K562 (cell line): ENCODE data around the gene GTF2A1L. TPM values are rescaled to one million over a fixed set of nuclear protein-coding genes. Genes with fewer than 3 reads are reported as not detected.

Source experiments
- ATF7 ChIP-seq: fragments of 450-650 bp; IDR thresholded peaks from 2 replicates; pipeline ENCODE4 v1.7.1; 2014; ENCODE audit warnings: mild to moderate bottlenecking, moderate library complexity
- C11orf30 ChIP-seq: fragments of 450-650 bp; IDR thresholded peaks from 2 replicates; pipeline ENCODE4 v1.6.1; 2016; ENCODE audit warnings: low read depth, mild to moderate bottlenecking
- GATAD2A ChIP-seq: fragments of 450-650 bp; IDR thresholded peaks from 2 replicates; pipeline ENCODE4 v1.6.1; 2017
- LEF1 ChIP-seq: fragments of 450-650 bp; IDR thresholded peaks from 2 replicates; pipeline ENCODE4 v1.6.1; 2016; ENCODE audit warnings: mild to moderate bottlenecking
- PHF8 ChIP-seq: fragments of 200-600 bp; sonication (generic); IDR thresholded peaks from 2 replicates; pipeline ENCODE4 v1.6.1; 2012; ENCODE audit warnings: mixed run types, mild to moderate bottlenecking, inconsistent platforms, low read length, moderate library complexity, borderline replicate concordance
- RAD21 ChIP-seq, 2 experiments: fragments of 250-450 bp in 1 of 2; fragments of 450-650 bp in 1 of 2; sonication (Bioruptor Pico) in 1 of 2; formaldehyde crosslinking in 1 of 2; IDR thresholded peaks in 1 of 2; conservative IDR thresholded peaks in 1 of 2; 2 replicates each; pipeline versions ENCODE4 v1.4.0 to v1.8.0; 2020 to 2022; ENCODE audit warnings: mild to moderate bottlenecking in 2 of 2, moderate library complexity in 1 of 2
- RBFOX2 ChIP-seq: fragments of 200-400 bp; formaldehyde crosslinking; IDR thresholded peaks from 2 replicates; pipeline ENCODE4 v1.6.1; 2017; ENCODE audit warnings: low read depth, mild to moderate bottlenecking, low read length, moderate library complexity
- SMAD1 ChIP-seq: fragments of 150-350 bp; IDR thresholded peaks from 2 replicates; pipeline ENCODE4 v1.6.1; 2014; ENCODE audit warnings: low read length, low read depth; ENCODE audit not compliant: partially characterized antibody
- SRSF9 ChIP-seq: fragments of 200-400 bp; formaldehyde crosslinking; IDR thresholded peaks from 2 replicates; pipeline ENCODE4 v1.6.1; 2017; ENCODE audit warnings: low read depth, low read length, borderline replicate concordance
- TRIM28 ChIP-seq: fragments of 450-650 bp; IDR thresholded peaks from 2 replicates; pipeline ENCODE4 v1.6.1; 2017
- U2AF1 ChIP-seq: fragments of 200-400 bp; formaldehyde crosslinking; optimal IDR thresholded peaks from 2 replicates; pipeline ENCODE3; 2017; ENCODE audit warnings: mild to moderate bottlenecking, low read depth, low read length, moderate library complexity
- VEZF1 ChIP-seq: fragments of 200-800 bp; sonication (Bioruptor generic); IDR thresholded peaks from 2 replicates; pipeline ENCODE4 v1.6.1; 2017; ENCODE audit warnings: missing genetic modification characterization, missing compliant biosample characterization
- ZBTB7A ChIP-seq: IDR thresholded peaks from 2 replicates; pipeline ENCODE4 v1.6.1; 2011; ENCODE audit warnings: low read depth, mild to moderate bottlenecking, low read length, moderate library complexity, borderline replicate concordance; ENCODE audit not compliant: control insufficient read depth
- ZNF3 ChIP-seq: fragments of 250-450 bp; sonication (Bioruptor Pico); IDR thresholded peaks from 2 replicates; pipeline ENCODE4 v1.5.0; 2021; ENCODE audit warnings: mild to moderate bottlenecking, moderate library complexity
- ZNF436 ChIP-seq: fragments of 250-450, 450-650 bp; sonication (Bioruptor Pico); formaldehyde crosslinking; IDR thresholded peaks from 2 replicates; pipeline ENCODE4 v1.7.0; 2020; ENCODE audit warnings: mild to moderate bottlenecking
- ZNF584 ChIP-seq: fragments of 200-800 bp; sonication (Bioruptor generic); IDR thresholded peaks from 2 replicates; pipeline ENCODE4 v1.6.1; 2016; ENCODE audit warnings: low read depth, mild to moderate bottlenecking, missing genetic modification characterization, missing compliant biosample characterization
- ZNF589 ChIP-seq: fragments of 200-800 bp; sonication (Bioruptor generic); IDR thresholded peaks from 2 replicates; pipeline ENCODE4 v1.6.1; 2016; ENCODE audit warnings: low read depth, missing genetic modification characterization, missing compliant biosample characterization
- polyA plus RNA-seq, 8 experiments: library from polyadenylated mRNA; depleted of rRNA in 4 of 8; stranded (reverse) in 5 of 8; unstranded in 3 of 8; fragments of >200 nt; fragmentation: Nextera tagmentation in 2 of 8; fragmentation: Illumina TruSeq in 1 of 8; extraction: Ambion mirVana in 2 of 8; extraction: Trizol in 1 of 8; gene quantifications; 2 replicates each; pipeline versions ENCODE4 v1.2.1 to v1.2.3, GENCODE V29; 2011 to 2014; ENCODE audit warnings: inconsistent platforms in 1 of 8, missing spikeins in 1 of 8
- total RNA-seq, 7 experiments: library from RNA; depleted of rRNA in 6 of 7; stranded (reverse); fragments of >200 nt in 6 of 7; fragmentation: Illumina TruSeq in 2 of 7; extraction: Trizol in 2 of 7; gene quantifications; 2 replicates each; pipeline versions ENCODE4 v1.2.1 to v1.2.3, GENCODE V29; 2011 to 2021; ENCODE audit warnings: low replicate concordance in 1 of 7

GTF2A1L gene
- total and polyA plus RNA-seq, 9 of the 15 experiments (the other 6 are each of a cell fraction or from before 2014, with no cell fraction given) = 0.05 to 0.35 (median 0.12) TPM; not detected in 5

GRCh38 chr2:48605482-48606175, 12.0 kb upstream of the GTF2A1L start (continued):
- TF ChIP-seq VEZF1 (CRISPR knock-in tag) (peak; percentile 59), TRIM28 (0 out of 2 replicates have a peak, but pooled peaks have one; percentile 59), ZNF436 (CRISPR knock-in tag) (no peak), U2AF1 (no peak), C11orf30 (no peak), ATF7 (peak; percentile 82), LEF1 (peak; percentile 97), RBFOX2 (peak; percentile 34; the same call in 1 of the 2 replicates), ZBTB7A (no peak), SRSF9 (no peak), ZNF3 (CRISPR knock-in tag) (no peak), ZNF584 (CRISPR knock-in tag) (no peak), ZNF589 (peak; percentile 78), SMAD1 (peak; percentile 83), PHF8 (no peak), RAD21 (CRISPR knock-in tag; conservative IDR thresholded peaks at IDR 0.05 in 1 of 2, IDR thresholded peaks at IDR 0.05 in 1 of 2) (no peak; a peak in 1 of 4 replicates), GATAD2A (no peak)
